NCI-H146 (cell line): ENCODE results near the gene METTL25.

Experiments
- DNase-seq: peaks from one replicate; lab custom pipeline; 2025; lab: John Stamatoyannopoulos, UW

The METTL25 gene

DNA sequence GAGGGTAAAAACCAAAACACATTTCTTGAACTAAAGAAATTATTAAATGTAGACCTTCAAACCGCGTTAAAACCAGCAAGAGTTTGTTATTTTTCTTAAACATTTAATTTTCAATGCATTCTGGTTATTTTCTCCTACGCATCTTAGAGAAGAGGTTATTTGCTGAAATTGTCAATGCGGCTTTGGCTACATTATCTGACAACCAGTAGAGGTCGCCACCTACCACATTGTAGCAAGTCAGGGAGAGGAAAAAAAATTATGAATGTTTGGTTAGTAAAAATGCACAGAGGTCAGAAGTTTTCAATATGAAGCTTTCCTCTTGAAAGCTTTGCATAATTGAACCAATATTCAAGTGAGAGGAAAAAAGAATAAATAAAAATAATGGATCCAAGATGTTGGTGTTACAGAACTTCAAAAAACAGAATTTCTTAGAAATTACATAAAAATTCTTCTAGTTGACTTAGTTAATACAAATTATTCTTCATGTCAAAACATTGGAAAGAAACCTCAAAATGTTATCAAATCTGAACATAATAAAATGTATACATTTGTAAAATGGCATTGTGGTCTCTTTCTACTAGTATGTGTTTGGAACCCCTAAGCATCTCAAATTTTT lies 168.9 kb downstream of the METTL25 start:
- DNase-seq, result peak; percentile 71
